Effector CD4-positive, alpha-beta T cell (primary cell): ENCODE results near the gene COMP.

Experiments
- DNase-seq: peaks from one replicate; pipeline ENCODE4 v3.0.0-alpha.2; 2020

Gene COMP

GRCh38 chr19:18782559-18783225, 8.4 kb downstream of the COMP start:
- no peak for DNase-seq

- DNase-seq = no peak
Measured at GRCh38 chr19:18781885-18782527, 9.1 kb downstream of the COMP start.

GRCh38 chr19:18781047-18781600, 10.0 kb downstream of the COMP start:
- no peak for DNase-seq

- DNase-seq = no peak
Measured at GRCh38 chr19:18780631-18781030, 10.5 kb downstream of the COMP start.

- DNase-seq = no peak
Measured at GRCh38 chr19:18780081-18780480, 11.0 kb downstream of the COMP start.

- no peak for DNase-seq
Measured at GRCh38 chr19:18778826-18779495, 12.1 kb downstream of the COMP start.

GRCh38 chr19:18778076-18778389, 13.1 kb downstream of the COMP start:
- no peak for DNase-seq

GRCh38 chr19:18777301-18778075, 13.6 kb downstream of the COMP start:
- DNase-seq = no peak

GRCh38 chr19:18776736-18777135, 14.4 kb downstream of the COMP start:
- no peak for DNase-seq

- no peak for DNase-seq
Measured at GRCh38 chr19:18776288-18776594, 14.9 kb downstream of the COMP start.

- DNase-seq = no peak
Measured at GRCh38 chr19:18775586-18776287, 15.4 kb downstream of the COMP start.

GRCh38 chr19:18774782-18775444, 16.2 kb downstream of the COMP start:
- no peak for DNase-seq

- DNase-seq = no peak
Measured at GRCh38 chr19:18774107-18774506, 17.0 kb downstream of the COMP start.

GRCh38 chr19:18773682-18774081, 17.4 kb downstream of the COMP start:
- DNase-seq = no peak

- DNase-seq = no peak
Measured at GRCh38 chr19:18772620-18773587, 18.2 kb downstream of the COMP start.

- DNase-seq = no peak
Measured at GRCh38 chr19:18771328-18772242, 19.5 kb downstream of the COMP start.

GRCh38 chr19:18770663-18771327, 20.3 kb downstream of the COMP start:
- no peak for DNase-seq

GRCh38 chr19:18769989-18770528, 21.0 kb downstream of the COMP start:
- no peak for DNase-seq
